Skin of body (tissue), 2 donors: ENCODE data around the gene GNGT2. TPM values are rescaled to one million over a fixed set of nuclear protein-coding genes. Genes with fewer than 3 reads are reported as not detected.
"Not testable (repeated sequence)": the region's sequence is repeated elsewhere in the genome, so short reads cannot be mapped to it uniquely, and the experiment has no call there.

Source experiments
- DNase-seq: peaks from one replicate; lab custom pipeline; 2025; lab: John Stamatoyannopoulos, UW
- total RNA-seq: library from RNA; depleted of rRNA; stranded (reverse); fragments of >200 nt; gene quantifications from one replicate; pipeline ENCODE4 v1.2.3, GENCODE V29; 2014

The GNGT2 gene
- total RNA-seq, 1 donor from 2014 or later: not detected

DNA sequence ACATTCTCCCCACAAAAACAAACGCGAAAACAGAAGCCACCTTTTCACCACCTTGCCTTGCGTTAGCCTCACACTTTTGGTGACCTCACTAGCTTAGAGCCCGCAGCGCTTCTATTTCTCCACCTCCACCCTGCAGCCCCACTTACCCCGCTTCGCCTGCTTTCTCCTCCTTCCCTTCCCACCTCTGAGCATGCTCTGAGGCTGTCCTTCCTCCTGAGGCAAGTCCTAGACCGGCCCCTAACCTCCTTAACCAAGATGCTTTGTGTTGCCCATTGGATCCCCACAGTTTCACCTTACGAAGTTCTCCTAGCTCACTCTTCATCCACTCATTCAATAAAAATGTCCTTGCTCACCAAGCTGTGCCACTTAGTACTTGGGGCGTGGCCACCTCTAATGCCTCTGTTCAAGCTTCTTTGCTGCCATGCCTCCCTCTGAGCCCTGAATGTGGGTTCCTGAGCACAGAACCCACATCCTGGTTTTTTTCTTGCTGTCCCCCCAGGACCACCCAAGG lies 1.3 kb downstream of the GNGT2 start:
- DNase-seq: no peak

DNA sequence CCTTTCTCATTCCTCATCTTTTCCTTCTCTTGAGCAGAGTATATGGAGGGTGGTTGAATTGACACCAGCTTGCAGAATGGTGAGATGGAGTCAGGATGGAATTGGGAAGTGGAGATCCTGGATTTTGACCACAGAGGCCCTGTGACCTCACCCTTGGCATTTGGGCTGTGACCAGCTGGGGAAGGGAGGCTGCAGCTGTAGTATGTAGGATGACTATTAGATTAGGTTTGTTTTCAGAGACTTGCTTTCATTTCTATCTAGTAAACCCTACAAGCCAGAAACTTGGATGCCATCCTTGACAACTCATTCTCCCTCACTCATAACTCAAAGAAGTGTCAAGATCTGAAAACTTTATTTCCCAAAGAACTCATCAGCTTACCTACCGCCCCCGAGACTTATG lies 5.9 kb downstream of the GNGT2 start:
- DNase-seq: no peak

DNA sequence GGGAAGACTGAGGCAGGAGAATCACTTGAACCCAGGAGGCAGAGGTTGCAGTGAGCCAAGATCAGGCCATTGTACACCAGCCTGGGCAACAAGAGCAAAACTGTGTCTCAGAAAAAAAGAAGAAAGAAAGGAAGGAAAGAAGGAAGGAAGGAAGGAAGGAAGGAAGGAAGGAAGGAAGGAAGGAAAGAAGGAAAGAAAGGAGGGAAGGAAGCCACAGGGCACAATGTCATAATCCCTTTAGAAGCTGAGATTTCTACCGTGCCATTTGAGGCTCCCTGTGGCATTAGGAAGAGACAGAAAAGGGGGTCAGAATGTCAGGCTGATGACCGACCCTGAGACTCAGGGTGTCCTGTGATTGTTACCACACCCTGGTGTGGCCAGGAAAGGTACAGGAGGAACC lies 6.6 kb downstream of the GNGT2 start:
- DNase-seq: no peak

DNA sequence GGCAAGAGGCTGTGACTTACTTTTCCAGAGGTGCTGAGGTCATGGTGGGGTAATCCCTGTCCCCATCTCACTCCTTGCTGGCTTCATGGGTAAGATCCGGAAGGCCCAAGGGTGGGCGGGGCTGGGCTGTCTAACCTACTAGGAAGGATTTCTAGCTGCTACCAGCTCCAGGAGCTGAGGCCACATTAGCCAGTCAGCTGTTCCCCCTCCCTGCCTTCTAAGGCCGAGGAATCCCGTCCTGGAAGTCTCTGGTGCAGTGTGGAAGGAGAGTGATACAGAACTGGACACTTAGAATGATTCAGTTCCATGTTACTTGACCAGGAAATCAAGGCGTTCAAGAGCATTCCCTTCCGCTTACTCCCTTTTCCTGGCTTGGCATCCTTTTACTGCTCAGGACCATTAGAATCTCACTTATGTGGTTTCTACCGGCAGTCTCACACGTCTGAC lies 8.9 kb downstream of the GNGT2 start:
- no peak for DNase-seq

DNA sequence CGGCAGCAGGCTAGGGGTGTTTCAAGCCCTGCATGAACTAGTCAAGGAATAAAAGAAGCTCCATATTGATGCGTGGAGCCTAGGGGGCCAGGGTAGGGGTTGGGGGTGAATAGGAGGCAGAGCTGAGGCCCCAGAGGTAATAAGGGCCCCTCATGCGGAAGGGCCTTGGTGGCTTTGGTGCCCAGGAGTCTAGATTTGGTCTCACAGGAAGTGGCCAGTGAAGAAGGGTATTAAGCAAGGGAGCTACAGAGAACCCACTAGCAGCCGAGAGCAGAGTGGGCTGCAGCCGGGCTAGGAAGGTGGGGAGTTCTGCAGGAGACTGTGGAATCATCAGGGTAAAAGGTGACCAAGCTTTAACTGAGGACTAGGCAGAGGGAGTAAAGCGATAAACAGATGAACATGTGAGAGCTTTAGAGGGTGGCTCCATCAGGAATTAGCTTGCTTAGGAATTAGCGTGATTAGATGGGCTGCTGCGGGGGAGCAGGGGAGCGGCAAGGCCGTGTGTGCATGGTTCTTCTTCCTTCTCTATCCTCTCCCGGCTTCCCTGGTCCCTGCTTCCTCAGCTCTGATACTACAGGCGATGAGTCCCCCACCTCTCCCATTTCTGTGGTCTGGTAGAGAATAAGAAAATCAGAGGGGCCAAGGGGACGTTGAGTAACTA lies 9.8 kb downstream of the GNGT2 start:
- no peak for DNase-seq

DNA sequence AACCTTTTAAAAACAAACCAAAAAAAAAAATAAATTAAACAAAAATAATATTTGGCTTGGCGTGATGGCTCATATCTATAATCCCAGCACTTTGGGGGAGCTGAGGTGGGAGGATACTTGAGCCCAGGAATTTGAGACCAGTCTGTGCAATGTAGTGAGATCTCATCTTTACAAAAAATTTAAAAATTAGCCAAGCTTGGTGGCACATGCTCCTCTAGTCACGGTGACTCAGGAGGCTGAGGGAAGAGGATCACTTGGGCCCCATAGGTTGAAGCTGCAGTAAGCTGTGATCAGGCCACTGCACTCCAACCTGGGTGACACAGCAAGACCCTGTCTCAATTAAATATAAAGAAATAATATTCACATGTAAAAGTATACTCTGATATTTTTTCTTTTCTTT lies 12.2 kb downstream of the GNGT2 start:
- DNase-seq: no peak

DNA sequence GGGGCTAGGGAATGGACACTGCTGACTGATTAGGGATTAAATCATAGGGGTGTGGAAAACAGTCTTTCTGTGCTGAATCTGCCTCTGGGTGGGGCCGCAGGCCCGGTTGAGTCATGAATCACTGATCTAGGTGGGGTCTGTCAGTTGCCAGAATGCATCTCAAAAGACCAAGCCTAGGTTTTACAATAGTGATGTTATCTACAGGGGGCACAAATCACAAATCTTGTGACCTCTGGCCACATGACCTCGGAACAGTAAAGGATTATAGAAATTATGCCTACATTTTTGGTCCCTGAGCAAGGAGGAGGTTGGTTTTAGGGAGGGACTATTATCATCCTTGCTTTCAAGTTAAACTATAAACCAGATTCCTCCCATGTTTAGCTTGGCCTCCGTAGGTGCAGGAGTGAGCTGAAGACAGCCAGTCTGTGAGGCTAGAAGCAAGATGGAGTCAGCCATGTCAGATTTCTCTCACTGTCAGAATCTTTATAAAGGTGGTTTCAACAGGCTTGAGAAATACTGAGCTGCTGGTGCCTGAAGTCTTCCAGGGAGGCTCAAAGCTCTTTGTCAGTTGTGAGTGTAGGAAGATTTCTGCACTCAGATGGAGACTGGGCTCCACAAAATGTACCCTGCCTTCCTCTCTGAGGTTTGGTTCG lies 12.9 kb downstream of the GNGT2 start:
- DNase-seq: no peak

DNA sequence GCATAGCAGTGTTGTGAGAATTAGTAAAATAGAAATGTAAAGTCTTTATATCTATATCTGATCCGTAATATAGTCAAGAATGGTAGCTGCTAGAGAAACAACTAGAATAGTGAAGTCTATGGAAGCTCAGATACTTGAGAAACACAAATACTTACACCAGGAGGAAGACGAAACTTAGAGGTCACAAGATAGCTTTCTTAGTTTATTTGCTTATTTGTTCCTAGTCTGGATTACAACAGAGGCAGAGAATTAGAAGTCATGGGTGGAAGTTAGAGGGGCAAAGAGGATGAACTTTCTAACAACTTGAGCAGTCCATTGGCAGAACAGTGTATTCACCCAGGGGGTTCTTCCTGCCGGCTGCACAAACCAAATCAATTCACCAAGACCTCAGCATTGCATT lies 13.9 kb downstream of the GNGT2 start:
- DNase-seq: no peak

DNA sequence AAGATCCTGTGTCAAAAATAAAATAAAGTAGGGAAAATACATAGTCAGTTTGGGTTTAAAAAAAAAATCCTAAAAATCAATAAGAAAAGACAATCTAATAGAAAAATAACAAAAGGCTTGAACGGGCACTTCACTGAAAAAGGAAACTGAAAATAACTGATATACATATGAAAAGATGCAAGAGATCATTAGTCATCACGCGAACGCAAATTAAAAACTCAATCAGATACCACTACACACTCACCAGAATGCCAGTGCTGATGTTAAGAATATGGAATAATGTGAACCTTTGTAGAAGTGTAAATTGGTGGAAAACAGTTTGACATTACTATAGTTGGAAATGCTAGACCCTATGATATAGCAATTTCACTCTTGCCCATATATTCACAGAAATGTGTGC lies 14.6 kb downstream of the GNGT2 start:
- DNase-seq: no peak

DNA sequence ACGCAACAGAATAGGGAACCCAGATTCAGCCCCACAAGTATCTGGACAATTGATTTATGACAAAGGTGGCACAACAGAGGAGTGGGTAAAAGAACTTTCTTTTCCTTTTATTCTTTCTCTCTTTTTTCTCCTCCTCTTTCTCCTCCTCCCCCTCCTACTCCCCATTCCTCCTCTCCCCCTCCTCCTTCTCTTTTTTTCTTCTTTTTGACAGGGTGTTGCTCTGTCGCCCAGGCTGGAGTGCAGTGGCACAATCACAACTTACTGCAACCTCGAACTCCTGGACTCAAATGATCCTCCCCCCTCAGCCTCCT lies 16.1 kb downstream of the GNGT2 start:
- no peak for DNase-seq

DNA sequence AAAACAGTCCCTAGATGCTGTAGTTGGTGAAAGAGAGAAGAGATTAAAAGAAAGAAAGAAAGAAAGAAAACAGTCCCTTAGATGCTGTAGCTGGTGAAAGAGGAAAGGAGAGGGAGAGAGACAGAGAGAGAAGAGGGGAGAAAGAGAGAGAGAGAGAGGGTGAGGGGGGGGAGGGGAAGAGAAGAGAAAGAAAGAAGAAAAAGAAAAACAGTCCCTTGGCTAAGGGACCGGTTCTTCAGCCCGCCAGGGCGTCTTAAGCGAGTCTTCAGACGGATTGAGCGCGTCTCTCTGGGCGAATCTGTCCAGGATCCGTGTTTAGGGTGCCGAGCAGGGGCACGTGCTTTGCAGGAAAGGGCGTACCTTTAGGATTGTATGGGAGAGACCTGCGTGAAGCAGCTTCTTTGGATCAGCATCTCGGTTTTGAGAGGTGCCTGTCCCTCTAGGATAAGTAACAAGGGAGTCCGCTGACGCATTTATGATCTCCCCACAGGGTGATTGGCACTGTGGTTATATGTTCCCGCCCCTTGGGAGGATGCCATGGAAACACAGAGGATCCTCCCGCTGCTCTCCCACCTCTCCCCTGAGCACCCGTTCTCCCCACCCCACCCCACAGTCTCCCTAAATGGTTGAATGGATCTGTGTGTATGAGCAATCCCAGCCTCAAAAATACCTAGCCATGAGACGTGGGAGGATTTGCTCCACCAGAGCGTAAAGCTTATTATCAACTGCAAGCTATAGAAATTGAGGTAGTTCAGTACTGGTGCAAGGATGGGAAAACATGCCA lies 16.7 kb downstream of the GNGT2 start:
- DNase-seq: peak; percentile 33

DNA sequence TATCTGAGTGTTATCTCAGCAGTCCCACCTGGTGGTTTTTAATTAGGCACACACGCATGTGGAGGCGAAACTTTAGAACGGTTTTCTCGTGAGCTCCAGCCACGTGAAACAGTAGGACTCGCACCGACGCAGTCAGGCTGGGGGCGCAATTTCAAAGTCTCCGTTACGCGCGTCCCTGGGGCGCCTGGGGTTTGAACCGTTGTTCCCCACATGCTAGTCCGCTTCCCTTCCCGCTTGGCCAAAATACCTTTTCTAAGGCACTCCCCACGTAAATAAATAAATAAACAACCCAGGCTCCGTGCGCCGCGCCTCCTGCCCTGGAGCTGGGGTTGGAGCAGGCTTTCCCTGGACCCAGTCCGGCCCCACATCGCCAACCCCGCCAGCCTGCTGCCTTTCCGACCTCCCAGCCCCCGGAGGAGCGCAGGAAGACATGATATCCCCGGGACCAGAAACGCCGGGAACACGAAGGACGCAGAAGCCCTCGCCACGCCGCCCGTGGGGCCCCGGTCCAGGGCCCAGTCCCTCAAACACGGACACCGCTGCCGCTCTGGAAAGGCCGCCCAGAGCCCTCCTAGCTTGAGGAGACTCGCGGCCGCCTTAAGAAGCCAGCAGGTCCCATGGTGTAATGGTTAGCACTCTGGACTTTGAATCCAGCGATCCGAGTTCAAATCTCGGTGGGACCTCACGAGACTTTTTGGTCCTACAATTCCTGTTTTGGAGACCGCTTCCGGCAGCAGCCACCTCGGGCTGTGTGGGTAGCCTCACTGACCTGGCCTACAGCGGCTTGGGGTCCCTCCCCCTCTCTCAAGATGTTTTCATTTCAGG lies 18.2 kb downstream of the GNGT2 start:
- peak; percentile 83 for DNase-seq

DNA sequence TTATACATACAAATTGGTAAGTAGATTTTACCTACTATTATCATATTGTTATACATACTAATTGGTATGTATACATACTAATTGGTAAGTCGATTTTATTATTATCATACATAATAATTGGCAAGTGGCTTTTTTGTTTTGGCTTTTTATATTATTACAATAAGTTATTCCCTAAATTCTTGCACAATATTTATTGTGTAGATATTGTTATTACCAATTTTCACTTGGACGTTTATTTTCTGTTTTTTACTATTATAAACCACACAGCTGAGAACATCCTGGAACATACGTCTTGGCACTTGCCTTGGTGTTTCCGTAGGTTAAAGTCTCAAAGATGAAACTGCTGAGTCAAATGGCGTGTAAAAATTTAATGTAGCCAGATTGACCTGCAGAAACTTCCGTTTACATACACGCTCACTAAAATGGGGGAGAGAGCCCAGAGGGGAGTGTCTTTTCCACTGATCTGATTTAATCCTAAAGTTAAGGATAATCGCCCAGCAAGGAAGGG lies 18.9 kb downstream of the GNGT2 start:
- peak; percentile 83 for DNase-seq

DNA sequence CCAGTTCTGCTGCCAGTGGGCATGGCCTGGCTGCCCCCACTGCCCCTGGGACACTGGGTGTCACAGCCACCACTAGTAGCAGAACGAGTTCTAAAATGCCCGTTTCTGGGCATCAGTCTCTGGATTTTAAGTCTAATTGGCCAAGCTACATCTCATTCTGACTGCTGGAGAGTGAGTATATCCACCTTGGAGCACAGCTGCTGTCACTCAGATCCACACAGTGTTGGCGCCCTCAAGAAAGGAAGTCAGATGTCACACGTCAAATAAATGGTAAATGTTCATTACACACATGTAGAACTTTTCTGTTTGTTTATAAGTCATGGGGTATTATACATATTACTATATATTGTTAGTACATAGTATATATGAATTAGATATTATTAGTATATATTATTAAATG lies 19.4 kb downstream of the GNGT2 start:
- DNase-seq: no peak

DNA sequence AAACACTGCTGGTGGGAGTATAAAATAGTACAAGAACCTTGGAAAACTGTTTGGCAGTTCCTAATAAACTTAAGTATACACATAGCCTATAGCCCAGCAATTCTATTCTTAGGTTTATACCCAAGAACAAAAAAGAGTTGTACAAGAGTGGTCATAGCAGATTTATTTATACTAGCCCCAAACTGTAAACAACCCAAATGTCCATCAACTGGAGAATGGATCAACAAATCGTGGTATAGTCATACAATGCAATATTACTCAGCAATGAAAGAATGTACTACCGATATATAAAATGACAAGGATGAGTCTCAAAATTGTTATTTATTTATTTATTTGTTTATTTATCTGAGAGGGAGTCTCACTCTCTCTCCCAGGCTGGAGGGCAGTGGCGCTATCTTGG lies 23.1 kb downstream of the GNGT2 start:
- no peak for DNase-seq

DNA sequence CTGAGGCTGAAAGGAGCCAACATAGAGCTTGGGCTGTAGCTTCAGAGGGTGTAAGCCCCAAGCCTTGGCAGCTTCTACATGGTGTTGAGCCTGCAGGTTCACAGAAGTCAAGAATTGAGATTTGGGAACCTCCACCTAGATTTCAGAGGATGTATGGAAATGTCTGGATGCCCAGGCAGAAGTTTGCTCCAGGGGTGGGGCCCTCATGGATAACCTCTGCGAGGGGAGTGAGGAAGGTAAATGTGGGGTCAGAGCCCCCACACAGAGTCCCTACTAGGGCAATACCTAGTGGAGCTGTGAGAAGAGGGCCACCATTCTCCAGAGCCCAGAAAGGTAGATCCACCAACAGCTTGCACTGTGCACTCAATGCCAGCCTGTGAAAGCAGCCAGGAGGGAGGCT lies 25.0 kb downstream of the GNGT2 start:
- DNase-seq: not testable (repeated sequence)

DNA sequence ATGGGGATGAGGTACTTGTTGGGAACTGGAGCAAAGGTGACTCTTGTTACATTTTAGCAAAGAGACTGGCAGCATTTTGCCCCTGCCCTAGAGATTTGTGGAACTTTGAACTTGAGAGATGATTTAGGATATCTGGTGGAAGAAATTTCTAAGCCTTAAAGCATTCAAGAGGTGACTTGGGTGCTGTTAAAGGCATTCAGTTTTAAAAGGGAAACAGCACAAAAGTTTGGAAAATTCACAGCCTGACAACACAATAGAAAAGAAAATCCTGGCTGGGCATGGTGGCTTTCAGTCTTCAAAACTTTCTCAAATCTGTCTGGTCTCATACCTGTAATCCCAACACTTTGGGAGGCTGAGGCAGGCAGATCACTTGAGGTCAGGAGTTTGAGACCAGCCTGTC lies 25.9 kb downstream of the GNGT2 start:
- not testable (repeated sequence) for DNase-seq

DNA sequence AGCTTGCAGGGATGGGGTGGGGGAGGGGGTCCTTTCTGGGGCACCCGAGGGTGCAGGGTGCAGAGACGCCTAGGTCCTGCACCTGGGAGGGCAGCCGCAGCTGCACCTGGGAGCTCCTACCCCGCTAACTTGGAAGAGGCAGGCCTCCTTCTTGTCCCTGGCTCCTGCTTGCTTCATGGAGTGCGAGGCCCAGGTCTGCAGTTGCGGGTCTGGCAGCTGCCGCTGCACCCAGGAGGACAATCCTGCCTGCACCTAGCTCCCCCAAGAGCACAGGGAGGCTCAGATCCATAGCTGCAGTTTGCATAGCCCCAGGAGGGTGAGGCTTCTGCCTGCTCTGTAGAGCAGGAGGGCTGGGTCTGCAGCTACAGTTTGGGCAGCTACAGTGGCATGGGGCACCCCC lies 26.6 kb downstream of the GNGT2 start:
- DNase-seq: no peak

DNA sequence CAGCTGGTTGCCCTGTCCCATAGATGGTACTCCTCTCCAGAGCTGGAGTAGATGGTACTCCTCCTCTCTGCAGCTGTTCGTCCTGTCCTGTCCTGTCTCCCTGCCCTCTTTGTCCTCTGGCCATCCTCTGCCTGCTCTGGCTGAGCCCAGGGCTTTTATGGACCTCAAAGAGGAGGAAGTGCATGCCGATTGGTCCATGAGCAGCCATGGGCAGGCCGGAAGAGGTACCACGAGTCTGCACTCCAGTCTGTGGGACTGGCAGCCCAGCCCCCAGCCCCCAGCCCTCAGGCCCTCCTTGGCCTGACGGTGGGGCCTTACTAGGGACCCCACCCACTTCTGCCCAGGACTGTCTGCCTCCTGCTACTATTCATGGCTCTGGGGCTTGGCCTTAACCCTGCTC lies 27.0 kb downstream of the GNGT2 start:
- DNase-seq: no peak

DNA sequence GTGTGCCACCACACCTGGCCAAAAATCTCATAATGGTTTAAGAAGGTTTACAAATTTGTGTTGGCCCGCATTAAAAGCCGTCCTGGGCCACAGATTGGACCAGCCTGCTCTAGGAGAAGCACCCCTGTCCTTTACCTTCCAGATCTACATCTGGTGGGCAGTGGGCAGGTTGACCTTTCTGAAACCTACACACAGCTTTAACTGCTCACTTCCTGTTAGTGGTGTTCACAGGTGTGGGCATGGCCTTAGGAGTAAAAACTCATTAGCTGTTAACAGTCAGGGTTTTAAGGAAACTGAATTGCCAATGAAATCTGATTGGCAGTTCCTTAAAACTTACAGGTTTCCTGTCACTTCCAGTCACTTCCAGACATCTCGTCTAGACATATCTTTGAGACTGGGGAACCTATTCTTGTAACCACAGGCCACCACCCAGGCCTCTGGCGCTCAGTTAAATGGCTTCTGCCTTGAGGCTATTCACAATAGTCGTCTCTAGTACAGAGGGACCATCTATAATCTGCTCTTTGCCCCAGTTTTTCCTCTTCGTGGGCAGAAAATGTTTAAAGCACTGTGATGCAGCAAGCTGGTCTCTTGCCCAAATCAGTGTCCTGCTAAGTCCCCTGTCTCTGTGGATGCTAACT lies 29.3 kb downstream of the GNGT2 start:
- no peak for DNase-seq

DNA sequence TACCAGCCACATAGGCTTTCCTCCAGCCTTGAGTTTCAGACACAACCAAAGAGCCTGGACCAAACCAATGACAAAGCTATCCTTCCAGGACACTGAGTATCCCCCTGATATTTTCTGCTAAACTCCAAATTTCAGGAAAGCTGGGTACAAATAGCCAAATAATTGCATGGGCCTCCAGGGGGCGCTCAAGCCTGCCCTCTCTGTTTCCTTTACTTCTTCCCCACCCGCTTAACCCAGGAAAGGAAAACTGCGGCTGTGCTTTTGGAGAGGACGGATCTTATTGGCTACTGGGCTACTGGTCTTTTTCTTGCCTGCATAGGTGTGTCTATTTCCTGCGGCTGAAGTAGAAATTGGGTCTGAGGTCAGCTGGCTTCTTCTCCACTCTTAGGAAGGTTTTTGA lies 30.1 kb downstream of the GNGT2 start:
- no peak for DNase-seq
